Measurements from ENCODE around the gene SLIT3. TPM values are rescaled to one million over a fixed set of nuclear protein-coding genes. Genes with fewer than 3 reads are reported as not detected.

Gene SLIT3
- total RNA-seq, 1 donor from 2014 or later, result 16.6 TPM

- intact Hi-C loops (cut with DNase I), result no loop called here
- DNase-seq (ENCODE audit: low spot score), result no peak
Observed at GRCh38 chr5:168895295-168896071, 405.5 kb downstream of the SLIT3 start.

DNA sequence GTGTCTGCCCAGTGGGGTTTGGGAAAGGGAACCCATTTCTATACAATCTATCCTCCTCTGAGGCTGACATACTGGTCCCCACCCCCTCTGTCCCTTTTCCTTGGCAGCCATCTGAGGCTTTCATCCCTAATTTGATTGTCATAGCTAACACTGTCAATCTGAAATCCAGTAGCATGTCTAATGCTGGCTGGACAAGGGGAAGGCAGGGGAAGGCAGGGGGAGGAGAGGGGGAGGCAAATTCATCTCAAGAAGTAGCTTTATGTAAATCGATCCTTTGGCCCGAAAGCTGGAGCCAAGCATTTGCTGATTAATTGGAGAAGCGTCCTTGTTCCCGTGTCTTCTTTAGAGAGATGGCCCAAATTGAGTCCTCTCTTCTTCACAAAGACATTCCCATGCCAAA lies 407.7 kb downstream of the SLIT3 start:
- intact Hi-C loops (cut with DNase I), result no loop called here

GRCh38 chr5:168892618-168893186 lies 408.2 kb downstream of the SLIT3 start:
- no peak for DNase-seq (ENCODE audit: low spot score)
- intact Hi-C loops (cut with DNase I), result no loop called here

More for the DNA sequence above, 407.7 kb downstream of the SLIT3 start:
- DNase-seq (ENCODE audit: low spot score), result no peak

GRCh38 chr5:168890816-168891812 lies 409.8 kb downstream of the SLIT3 start:
- intact Hi-C loops (cut with DNase I), result no loop called here
- DNase-seq (ENCODE audit: low spot score), result no peak

DNA sequence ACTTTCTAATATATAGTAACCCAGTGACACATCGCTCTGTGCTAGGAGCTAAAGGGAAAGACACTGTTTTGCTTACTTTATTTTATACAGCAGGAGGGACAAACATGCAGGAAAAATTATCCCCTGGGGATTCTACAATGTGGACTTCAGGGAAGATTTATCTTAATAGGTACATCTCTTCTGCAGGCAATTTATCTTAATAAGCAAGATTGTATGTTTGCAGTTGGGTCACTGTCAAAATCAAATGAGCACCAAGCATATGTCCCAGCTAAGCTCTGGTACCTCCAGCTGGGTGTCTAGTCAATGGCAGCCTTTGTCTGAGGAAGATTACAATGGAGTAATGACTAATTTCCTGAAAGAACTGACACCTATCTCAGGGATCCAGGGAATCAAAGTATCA lies 411.9 kb downstream of the SLIT3 start:
- no peak for DNase-seq (ENCODE audit: low spot score)
- intact Hi-C loops (cut with DNase I), result no loop called here

GRCh38 chr5:168887931-168888330 lies 413.0 kb downstream of the SLIT3 start:
- no peak for DNase-seq (ENCODE audit: low spot score)
- intact Hi-C loops (cut with DNase I), result no loop called here

DNA sequence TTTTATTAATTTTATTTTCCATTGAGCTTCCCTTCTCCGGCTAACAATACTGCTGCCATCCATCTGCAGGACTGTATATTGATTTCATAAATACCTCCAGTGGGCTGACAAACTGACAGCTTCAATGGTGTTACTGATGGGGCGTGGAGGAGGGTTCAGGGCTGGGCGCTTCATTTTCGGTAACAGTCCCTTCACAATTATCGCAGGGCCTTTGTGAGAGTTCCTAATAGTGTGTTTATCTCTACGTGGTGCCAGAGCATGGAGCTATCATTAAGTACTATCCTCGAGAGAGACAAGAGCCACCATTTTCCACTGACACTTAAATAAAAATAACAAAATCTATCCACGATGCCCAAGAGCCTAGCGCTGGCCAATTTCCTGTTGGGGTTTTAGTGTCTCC lies 414.8 kb downstream of the SLIT3 start:
- intact Hi-C loops (cut with DNase I), result no loop called here
- no peak for DNase-seq (ENCODE audit: low spot score)

GRCh38 chr5:168885324-168886120 lies 415.4 kb downstream of the SLIT3 start:
- DNase-seq (ENCODE audit: low spot score), result peak; percentile 79
- intact Hi-C loops (cut with DNase I), result no loop called here

DNA sequence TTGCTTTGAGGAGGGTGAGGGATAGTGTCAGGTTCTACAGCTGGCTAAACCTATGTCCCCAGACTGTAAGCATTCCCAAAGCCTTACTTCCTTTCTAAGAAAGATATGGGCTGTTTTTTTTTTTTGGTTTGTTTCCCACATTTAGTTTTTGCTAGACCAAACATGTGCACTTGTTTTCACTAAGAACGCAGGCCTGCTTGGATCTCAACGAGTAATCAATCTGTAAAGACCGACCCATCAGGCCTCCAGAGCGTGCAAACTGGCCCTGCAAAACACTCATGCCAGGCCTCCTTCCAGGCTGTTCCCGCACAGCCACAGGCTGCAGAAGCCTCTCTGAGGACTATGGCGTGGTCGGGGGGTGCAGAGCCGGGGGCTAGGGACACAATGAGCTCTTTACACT lies 416.9 kb downstream of the SLIT3 start:
- no peak for DNase-seq (ENCODE audit: low spot score)
- intact Hi-C loops (cut with DNase I), result no loop called here

GRCh38 chr5:168883281-168883741 lies 417.6 kb downstream of the SLIT3 start:
- no peak for DNase-seq (ENCODE audit: low spot score)
- intact Hi-C loops (cut with DNase I), result no loop called here

DNA sequence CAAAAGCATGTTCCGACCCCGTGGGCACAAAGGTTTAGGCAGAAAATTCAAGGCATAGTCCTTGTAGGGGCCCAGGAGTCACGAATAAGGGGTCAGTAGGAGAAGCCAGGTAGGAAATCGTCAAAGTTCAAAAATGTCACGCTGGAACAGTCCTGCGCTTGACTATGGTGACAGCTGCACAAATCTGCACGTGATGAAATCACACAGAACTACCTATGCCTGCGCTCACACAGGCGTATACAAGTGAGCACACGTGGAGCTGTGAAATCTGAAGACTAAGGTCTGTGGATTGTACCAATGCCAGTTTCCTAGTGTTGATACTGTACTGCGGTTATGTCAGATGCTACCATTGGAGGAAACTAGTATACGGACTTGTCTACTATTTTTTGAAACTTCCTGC lies 418.7 kb downstream of the SLIT3 start:
- intact Hi-C loops (cut with DNase I), result no loop called here
- DNase-seq (ENCODE audit: low spot score), result no peak

DNA sequence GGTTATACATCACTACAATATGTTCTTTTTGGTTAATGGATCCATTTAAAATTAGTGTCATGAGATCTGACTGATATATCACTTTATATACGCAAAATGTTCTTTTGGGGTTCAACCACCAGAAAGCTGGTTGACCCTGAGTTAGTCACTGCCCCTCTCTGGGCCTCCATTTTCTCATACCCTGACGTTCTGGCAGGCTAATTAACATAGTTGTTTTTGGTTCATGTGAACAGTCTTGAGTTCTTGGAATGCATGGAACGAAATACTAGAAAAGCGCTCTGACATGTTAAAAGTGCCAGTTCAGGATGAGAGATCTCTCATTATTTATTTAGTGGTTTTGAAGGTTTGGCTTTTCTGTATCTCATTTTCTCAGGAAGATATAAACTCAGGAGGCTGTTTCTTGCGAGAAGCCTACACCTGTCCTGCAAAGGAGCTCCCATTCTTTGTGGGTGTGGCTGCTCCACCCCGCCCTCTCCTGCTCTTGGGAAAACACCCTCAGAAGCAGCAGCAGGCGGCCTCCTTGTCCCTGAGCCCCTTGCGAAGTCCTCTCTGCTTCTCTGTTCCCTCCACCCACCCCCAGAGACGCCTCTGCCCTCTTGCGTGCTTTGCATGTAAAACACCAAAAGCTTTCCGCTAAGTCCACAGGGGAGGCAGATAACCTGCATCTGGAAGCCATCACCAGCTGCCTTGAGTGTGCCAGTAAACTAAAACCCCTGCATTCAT lies 419.4 kb downstream of the SLIT3 start:
- intact Hi-C loops (cut with DNase I), result no loop called here
- no peak for DNase-seq (ENCODE audit: low spot score)

DNA sequence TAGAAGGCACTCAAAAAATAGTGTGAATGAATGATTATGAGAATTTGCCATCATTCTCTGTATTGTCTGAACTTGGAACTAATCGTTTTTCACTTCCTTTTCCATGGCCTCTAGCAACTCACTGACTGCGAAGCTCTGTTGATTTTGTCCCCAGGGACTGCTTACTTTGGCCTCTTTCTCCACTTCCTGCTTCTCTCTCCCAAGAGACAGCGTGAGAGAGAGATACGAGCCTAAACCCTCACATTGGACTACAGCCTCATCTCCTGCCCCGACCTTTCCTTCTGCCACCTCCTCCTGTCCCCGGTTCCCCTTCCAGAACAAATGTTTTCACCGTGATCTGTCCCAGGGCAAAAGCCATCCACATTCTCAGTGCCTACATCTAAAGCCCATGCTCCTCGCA lies 421.0 kb downstream of the SLIT3 start:
- DNase-seq (ENCODE audit: low spot score), result no peak
- intact Hi-C loops (cut with DNase I), result loop anchor here (10.0 kb wide), 1 partner anchor 175 kb away; no protein-coding TSS in a partner anchor

GRCh38 chr5:168879331-168879730 lies 421.6 kb downstream of the SLIT3 start:
- DNase-seq (ENCODE audit: low spot score), result no peak
- intact Hi-C loops (cut with DNase I), result loop anchor here (10.0 kb wide), 1 partner anchor 175 kb away; no protein-coding TSS in a partner anchor

DNA sequence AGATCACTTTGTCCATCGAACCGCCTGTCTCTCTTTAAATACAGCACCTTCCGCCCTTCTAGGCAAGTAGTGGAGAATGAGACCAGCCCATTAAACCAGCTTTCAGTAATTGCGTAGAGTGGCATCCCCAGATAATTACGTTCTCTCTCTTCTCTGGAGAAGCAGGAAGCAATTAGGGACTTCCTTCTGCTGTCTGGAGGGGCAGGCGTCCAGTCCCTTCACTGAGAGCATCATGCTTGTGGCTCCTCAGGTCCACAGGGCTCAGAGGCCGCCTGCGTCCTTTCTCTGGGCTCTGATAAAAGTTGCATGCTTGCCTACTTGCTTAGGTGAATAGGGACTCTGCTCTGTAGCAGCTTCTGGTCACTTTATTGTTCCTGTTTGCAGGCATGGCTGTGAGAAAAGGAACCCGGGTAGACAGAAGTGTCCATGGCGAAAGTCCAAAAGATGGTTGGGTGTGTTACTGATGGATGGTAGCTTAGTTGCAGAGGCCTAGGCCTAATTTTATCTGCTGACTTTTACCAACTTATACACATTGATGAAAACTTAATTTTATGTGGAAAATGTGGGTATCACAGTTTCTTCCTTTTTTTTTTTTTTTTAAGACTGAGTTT lies 422.7 kb downstream of the SLIT3 start:
- DNase-seq (ENCODE audit: low spot score), result no peak
- intact Hi-C loops (cut with DNase I), result loop anchor here (10.0 kb wide), 1 partner anchor 173 kb away; no protein-coding TSS in a partner anchor

- DNase-seq (ENCODE audit: low spot score), result no peak
- intact Hi-C loops (cut with DNase I), result loop anchor here (10.0 kb wide), 1 partner anchor 173 kb away; no protein-coding TSS in a partner anchor
Observed at GRCh38 chr5:168877132-168877892, 423.6 kb downstream of the SLIT3 start.

GRCh38 chr5:168876419-168876818 lies 424.5 kb downstream of the SLIT3 start:
- DNase-seq (ENCODE audit: low spot score), result no peak
- intact Hi-C loops (cut with DNase I), result loop anchor here (10.0 kb wide), 1 partner anchor 172 kb away; no protein-coding TSS in a partner anchor

Measured in cardiac septum (tissue), 1 donor.